ENCODE measurements around the gene NCAPH2.

The NCAPH2 gene

DNA sequence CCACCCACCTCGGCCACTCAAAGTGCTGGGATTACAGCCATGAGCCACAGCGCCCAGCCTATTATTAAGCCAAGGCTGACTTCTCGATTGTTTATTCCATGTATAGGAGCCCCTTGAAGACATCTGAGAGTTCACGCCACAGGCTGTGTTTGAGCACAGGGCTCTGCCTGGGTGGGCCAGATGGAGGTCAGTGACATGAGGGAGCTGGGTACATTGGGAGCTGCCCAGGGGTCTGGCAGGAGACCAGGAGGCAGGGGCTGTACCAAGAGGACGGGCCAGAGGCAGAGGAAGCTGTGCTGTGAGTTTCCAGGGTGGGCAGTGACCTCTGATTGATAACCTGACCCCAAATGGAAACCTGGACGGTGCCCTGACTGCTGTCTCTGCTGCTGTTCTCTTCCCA, 5.9 kb upstream of the NCAPH2 start:
- peaks cover 32% of the 10 kb centered on the region for H3K36me3 ChIP-seq (ENCODE audit: control insufficient read depth, low read length)
- no peaks in the 10 kb centered on the region for H4K20me1 ChIP-seq (ENCODE audit: control insufficient read depth, insufficient read depth, low read depth, low read length)
- no peak overlapping the region for H3K27ac ChIP-seq (ENCODE audit: low read depth, low read length)
- peaks cover 24% of the 10 kb centered on the region for H3K79me2 ChIP-seq (ENCODE audit: control insufficient read depth, low read length)
- H3K4me3 ChIP-seq (ENCODE audit: low read length), result no peak overlapping the region
- peaks cover 3% of the 10 kb centered on the region for H3F3A ChIP-seq (ENCODE audit: control insufficient read depth, insufficient read depth)
- H3K9me3 ChIP-seq (ENCODE audit: control insufficient read depth, insufficient read depth, low read length), result no peaks in the 10 kb centered on the region
- H3K9me2 ChIP-seq (replicated peaks; ENCODE audit: control insufficient read depth, low read length), result no peaks in the 10 kb centered on the region
- TF ChIP-seq, protein P1, sequence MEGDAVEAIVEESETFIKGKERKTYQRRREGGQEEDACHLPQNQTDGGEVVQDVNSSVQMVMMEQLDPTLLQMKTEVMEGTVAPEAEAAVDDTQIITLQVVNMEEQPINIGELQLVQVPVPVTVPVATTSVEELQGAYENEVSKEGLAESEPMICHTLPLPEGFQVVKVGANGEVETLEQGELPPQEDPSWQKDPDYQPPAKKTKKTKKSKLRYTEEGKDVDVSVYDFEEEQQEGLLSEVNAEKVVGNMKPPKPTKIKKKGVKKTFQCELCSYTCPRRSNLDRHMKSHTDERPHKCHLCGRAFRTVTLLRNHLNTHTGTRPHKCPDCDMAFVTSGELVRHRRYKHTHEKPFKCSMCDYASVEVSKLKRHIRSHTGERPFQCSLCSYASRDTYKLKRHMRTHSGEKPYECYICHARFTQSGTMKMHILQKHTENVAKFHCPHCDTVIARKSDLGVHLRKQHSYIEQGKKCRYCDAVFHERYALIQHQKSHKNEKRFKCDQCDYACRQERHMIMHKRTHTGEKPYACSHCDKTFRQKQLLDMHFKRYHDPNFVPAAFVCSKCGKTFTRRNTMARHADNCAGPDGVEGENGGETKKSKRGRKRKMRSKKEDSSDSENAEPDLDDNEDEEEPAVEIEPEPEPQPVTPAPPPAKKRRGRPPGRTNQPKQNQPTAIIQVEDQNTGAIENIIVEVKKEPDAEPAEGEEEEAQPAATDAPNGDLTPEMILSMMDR (IDR thresholded peaks at IDR 0.05; ENCODE audit: low read depth, low read length, poor library complexity, severe bottlenecking), result no peak
- TF ChIP-seq EZH2phosphoT487 (IDR thresholded peaks at IDR 0.05; ENCODE audit: borderline replicate concordance, low read length), result no peak
- H3K4me2 ChIP-seq (ENCODE audit: low read length), result no peak overlapping the region
- H3K27me3 ChIP-seq (ENCODE audit: control insufficient read depth, low read length), result no peaks in the 10 kb centered on the region
- peaks cover 34% of the 10 kb centered on the region for H3K4me1 ChIP-seq (ENCODE audit: control insufficient read depth, low read length)

DNA sequence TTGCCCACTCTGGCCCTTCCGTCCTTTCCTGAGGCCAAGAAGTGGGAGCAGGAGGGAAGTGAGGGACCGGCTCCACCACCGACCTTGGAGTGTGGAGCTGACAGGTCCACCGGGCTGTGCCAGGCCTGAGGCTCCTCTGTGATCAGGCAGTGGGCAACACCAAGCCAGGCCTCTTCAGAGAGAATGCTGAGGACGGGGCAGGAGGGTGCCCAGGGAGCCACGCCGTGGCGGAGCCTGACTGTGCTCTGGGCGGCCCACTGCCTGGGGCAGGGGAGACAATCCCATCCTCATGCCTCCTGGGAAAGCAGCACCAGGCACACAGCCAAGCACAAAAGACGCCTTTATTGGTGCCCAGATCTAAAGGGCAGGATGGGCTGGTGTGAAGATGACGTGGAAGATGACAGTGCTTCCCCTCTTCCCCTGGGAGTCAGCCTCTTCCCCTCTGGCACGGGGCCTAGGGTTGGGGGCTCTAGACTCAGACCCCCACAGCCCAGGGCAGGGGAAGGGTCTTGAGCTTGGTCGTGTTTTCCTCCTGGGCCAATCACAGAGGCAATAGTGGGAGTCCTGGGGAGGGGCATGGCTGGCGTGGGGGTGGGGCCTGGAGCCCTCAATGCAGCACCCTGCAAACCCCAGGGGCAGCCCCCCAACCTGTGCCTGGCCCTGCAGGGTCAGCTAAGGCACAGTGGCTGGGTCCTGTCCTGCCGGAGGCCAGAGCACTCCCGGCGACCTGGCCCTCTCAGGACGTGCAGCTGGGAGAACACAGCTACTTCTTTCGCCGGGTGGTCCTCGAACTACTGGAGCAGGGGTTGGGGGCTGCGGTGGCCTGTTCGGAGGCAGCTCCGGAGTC, 5.2 kb upstream of the NCAPH2 start:
- no peaks in the 10 kb centered on the region for H4K20me1 ChIP-seq (ENCODE audit: control insufficient read depth, insufficient read depth, low read depth, low read length)
- peaks cover 3% of the 10 kb centered on the region for H3F3A ChIP-seq (ENCODE audit: control insufficient read depth, insufficient read depth)
- peaks cover 28% of the 10 kb centered on the region for H3K79me2 ChIP-seq (ENCODE audit: control insufficient read depth, low read length)
- no peak overlapping the region for H3K4me2 ChIP-seq (ENCODE audit: low read length)
- no peaks in the 10 kb centered on the region for H3K9me3 ChIP-seq (ENCODE audit: control insufficient read depth, insufficient read depth, low read length)
- no peak overlapping the region for H3K4me3 ChIP-seq (ENCODE audit: low read length)
- H3K4me1 ChIP-seq (ENCODE audit: control insufficient read depth, low read length), result peaks cover 32% of the 10 kb centered on the region
- H3K27me3 ChIP-seq (ENCODE audit: control insufficient read depth, low read length), result no peaks in the 10 kb centered on the region
- TF ChIP-seq, protein P1 (IDR thresholded peaks at IDR 0.05; ENCODE audit: low read depth, low read length, poor library complexity, severe bottlenecking), result no peak
- no peak for TF ChIP-seq EZH2phosphoT487 (IDR thresholded peaks at IDR 0.05; ENCODE audit: borderline replicate concordance, low read length)
- no peaks in the 10 kb centered on the region for H3K9me2 ChIP-seq (replicated peaks; ENCODE audit: control insufficient read depth, low read length)
- peaks cover 35% of the 10 kb centered on the region for H3K36me3 ChIP-seq (ENCODE audit: control insufficient read depth, low read length)
- H3K27ac ChIP-seq (ENCODE audit: low read depth, low read length), result no peak overlapping the region

DNA sequence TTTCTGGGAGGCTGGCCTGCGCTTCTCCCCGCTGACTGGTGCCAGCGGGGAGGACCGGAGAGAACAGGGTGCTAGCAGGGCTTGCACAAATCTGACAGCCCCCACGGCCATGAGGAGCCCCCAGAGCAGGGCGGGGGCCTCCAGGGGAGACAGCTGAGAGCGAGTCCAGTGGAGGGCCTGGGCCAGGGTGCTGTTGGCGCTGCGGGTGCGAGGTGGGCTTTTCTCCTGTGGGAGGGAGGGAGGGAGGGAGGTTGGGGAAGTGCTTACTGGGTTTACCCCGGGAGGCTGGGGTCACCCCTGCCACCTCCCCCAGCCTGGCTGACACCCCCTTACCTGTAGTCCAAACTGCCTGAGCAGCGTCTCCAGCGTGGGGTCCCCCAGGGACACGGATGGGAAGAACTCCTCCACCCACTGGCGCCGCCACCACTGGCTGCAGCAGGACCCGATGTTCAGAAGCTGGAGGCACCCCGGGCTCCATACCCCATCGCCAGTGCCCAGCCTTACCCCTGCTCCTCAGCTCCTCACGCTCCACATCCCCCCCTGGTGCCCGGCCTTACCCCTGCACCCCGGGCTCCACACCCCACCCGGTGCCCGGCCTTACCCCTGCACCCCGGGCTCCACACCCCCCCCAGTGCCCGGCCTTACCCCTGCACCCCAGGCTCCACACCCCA, 4.4 kb upstream of the NCAPH2 start:
- H4K20me1 ChIP-seq (ENCODE audit: control insufficient read depth, insufficient read depth, low read depth, low read length), result no peaks in the 10 kb centered on the region; the same call in 1 of the 2 replicates
- peaks cover 25% of the 10 kb centered on the region for H3K4me1 ChIP-seq (ENCODE audit: control insufficient read depth, low read length)
- H3K4me3 ChIP-seq (ENCODE audit: low read length), result no peak overlapping the region
- peaks cover 35% of the 10 kb centered on the region for H3K36me3 ChIP-seq (ENCODE audit: control insufficient read depth, low read length)
- no peak overlapping the region for H3K4me2 ChIP-seq (ENCODE audit: low read length)
- H3K9me2 ChIP-seq (replicated peaks; ENCODE audit: control insufficient read depth, low read length), result no peaks in the 10 kb centered on the region
- TF ChIP-seq, protein P1 (IDR thresholded peaks at IDR 0.05; ENCODE audit: low read depth, low read length, poor library complexity, severe bottlenecking), result no peak
- no peak for TF ChIP-seq EZH2phosphoT487 (IDR thresholded peaks at IDR 0.05; ENCODE audit: borderline replicate concordance, low read length)
- H3K9me3 ChIP-seq (ENCODE audit: control insufficient read depth, insufficient read depth, low read length), result no peaks in the 10 kb centered on the region
- H3F3A ChIP-seq (ENCODE audit: control insufficient read depth, insufficient read depth), result peaks cover 3% of the 10 kb centered on the region
- H3K79me2 ChIP-seq (ENCODE audit: control insufficient read depth, low read length), result peaks cover 34% of the 10 kb centered on the region
- H3K27ac ChIP-seq (ENCODE audit: low read depth, low read length), result no peak overlapping the region
- H3K27me3 ChIP-seq (ENCODE audit: control insufficient read depth, low read length), result no peaks in the 10 kb centered on the region
